IMR-90 (cell line): ENCODE results near the gene CARMIL1. TPM values are rescaled to one million over a fixed set of nuclear protein-coding genes. Genes with fewer than 3 reads are reported as not detected.

Experiments
- ATAC-seq: fragments of 200-7000 bp; cut with Tn5 transposase; 2 replicates; pipeline ENCODE4 v1.9.1; 2020; ENCODE audit warnings: low read depth, mild to moderate bottlenecking, moderate library complexity
- BruUV-seq: library from RNA; stranded (reverse); fragments of 400-500 nt; replicated peaks from 2 replicates; lab custom pipeline; 2021; lab: Mats Ljungman, UMichigan
- CTCF ChIA-PET: fragments of 300-600 bp; formaldehyde crosslinking; extraction: SDS; loops from one replicate; lab custom pipeline; 2021; ENCODE audit warnings: antibody characterized with exemption; lab: Yijun Ruan, JAX
- POLR2A ChIA-PET: fragments of 300-600 bp; sonication (Branson Sonifier 250); formaldehyde crosslinking; loops from one replicate; lab custom pipeline; 2022; ENCODE audit warnings: antibody characterized with exemption; ENCODE audit not compliant: unreplicated experiment; lab: Charles Lee
- DNase-seq: peaks from one replicate; pipeline ENCODE4 v3.0.0; 2013
- H2AFZ ChIP-seq: replicated peaks from 2 replicates; pipeline ENCODE3; 2013; ENCODE audit warnings: low read length, mild to moderate bottlenecking; ENCODE audit not compliant: poor library complexity
- H2AK5ac ChIP-seq: 2 replicates; pipeline ENCODE4 v1.6.1; 2013; ENCODE audit warnings: low read depth, low read length, inconsistent platforms
- H2AK9ac ChIP-seq: replicated peaks from 2 replicates; pipeline ENCODE3; 2013; ENCODE audit warnings: mild to moderate bottlenecking, low read depth, low read length, moderate library complexity; ENCODE audit not compliant: poor library complexity
- H2BK120ac ChIP-seq: 2 replicates; pipeline ENCODE4 v1.6.1; 2013; ENCODE audit warnings: low read depth, low read length, inconsistent platforms
- H2BK15ac ChIP-seq: 3 replicates; pipeline ENCODE4 v1.6.1; 2013; ENCODE audit warnings: low read depth, low read length, inconsistent platforms
- H2BK20ac ChIP-seq: 2 replicates; pipeline ENCODE4 v1.6.1; 2013; ENCODE audit warnings: low read depth, mild to moderate bottlenecking, inconsistent platforms, low read length, moderate library complexity
- H2BK5ac ChIP-seq: 2 replicates; pipeline ENCODE4 v1.6.1; 2013; ENCODE audit warnings: mild to moderate bottlenecking, low read depth, low read length, inconsistent platforms; ENCODE audit not compliant: poor library complexity, severe bottlenecking
- H3K14ac ChIP-seq: replicated peaks from 2 replicates; pipeline ENCODE4 v1.6.1; 2013; ENCODE audit warnings: low read depth, low read length, inconsistent platforms
- H3K18ac ChIP-seq: 2 replicates; pipeline ENCODE4 v1.6.1; 2013; ENCODE audit warnings: low read depth, low read length, control low read depth
- H3K23ac ChIP-seq: 2 replicates; pipeline ENCODE4 v1.6.1; 2013; ENCODE audit warnings: low read depth, low read length, inconsistent platforms
- H3K27ac ChIP-seq: 2 replicates; pipeline ENCODE4 v1.5.1; 2013; ENCODE audit warnings: mild to moderate bottlenecking, control low read depth, low read length; ENCODE audit not compliant: insufficient read depth
- H3K27me3 ChIP-seq: 2 replicates; pipeline ENCODE4 v1.6.1; 2013; ENCODE audit warnings: low read length; ENCODE audit not compliant: control insufficient read depth, insufficient read depth
- H3K36me3 ChIP-seq: 2 replicates; pipeline ENCODE4 v1.6.1; 2013; ENCODE audit warnings: low read length, mixed read lengths; ENCODE audit not compliant: control insufficient read depth, insufficient read depth
- H3K4ac ChIP-seq: 2 replicates; pipeline ENCODE4 v1.6.1; 2013; ENCODE audit warnings: low read depth, low read length, inconsistent platforms
- H3K4me1 ChIP-seq: 2 replicates; pipeline ENCODE4 v1.6.1; 2013; ENCODE audit warnings: low read length, mixed read lengths; ENCODE audit not compliant: control insufficient read depth, insufficient read depth
- H3K4me2 ChIP-seq: 2 replicates; pipeline ENCODE4 v1.6.1; 2013; ENCODE audit warnings: low read depth, mild to moderate bottlenecking, control low read depth, low read length, moderate library complexity
- H3K4me3 ChIP-seq: 2 replicates; pipeline ENCODE4 v1.5.1; 2013; ENCODE audit warnings: low read depth, mild to moderate bottlenecking, control low read depth, low read length, moderate library complexity; ENCODE audit not compliant: insufficient read depth
- H3K56ac ChIP-seq: 2 replicates; pipeline ENCODE4 v1.6.1; 2013; ENCODE audit warnings: low read length, inconsistent platforms; ENCODE audit not compliant: insufficient read depth; ENCODE audit errors: extremely low read depth
- H3K79me1 ChIP-seq, 2 experiments: 2 replicates each; pipeline ENCODE4 v1.6.1; 2013; ENCODE audit warnings: low read length in 2 of 2, inconsistent platforms in 1 of 2, low read depth in 1 of 2
- H3K9ac ChIP-seq: 2 replicates; pipeline ENCODE4 v1.6.1; 2013; ENCODE audit warnings: low read depth, low read length, control low read depth
- H3K9me1 ChIP-seq: 2 replicates; pipeline ENCODE4 v1.6.1; 2013; ENCODE audit warnings: low read length, inconsistent platforms; ENCODE audit not compliant: insufficient read depth
- H3K9me3 ChIP-seq: 2 replicates; pipeline ENCODE4 v1.6.1; 2013; ENCODE audit warnings: low read length; ENCODE audit not compliant: control insufficient read depth, insufficient read depth
- H4K20me1 ChIP-seq: 2 replicates; pipeline ENCODE4 v1.6.1; 2013; ENCODE audit warnings: low read length, inconsistent platforms; ENCODE audit not compliant: insufficient read depth
- H4K5ac ChIP-seq: 2 replicates; pipeline ENCODE4 v1.6.1; 2013; ENCODE audit warnings: mild to moderate bottlenecking, low read depth, low read length, control low read depth
- H4K8ac ChIP-seq, 2 experiments: 2 replicates each; pipeline ENCODE4 v1.6.1; 2013; ENCODE audit warnings: low read depth in 2 of 2, low read length in 2 of 2, control low read depth in 1 of 2, inconsistent platforms in 1 of 2
- H4K91ac ChIP-seq: 2 replicates; pipeline ENCODE4 v1.6.1; 2013; ENCODE audit warnings: low read depth, low read length, inconsistent platforms; ENCODE audit not compliant: insufficient read depth
- CEBPB ChIP-seq: IDR thresholded peaks from 2 replicates; pipeline ENCODE4 v1.6.1; 2012; ENCODE audit warnings: low read depth, low read length, improper control_type of control experiment
- CHD1 ChIP-seq: IDR thresholded peaks from 2 replicates; pipeline ENCODE4 v1.6.1; 2012; ENCODE audit warnings: low read depth, low read length, improper control_type of control experiment
- CTCF ChIP-seq: conservative IDR thresholded peaks from 2 replicates; pipeline ENCODE4 v1.5.1; 2012; ENCODE audit warnings: mild to moderate bottlenecking, low read depth, low read length, improper control_type of control experiment
- FOS ChIP-seq: fragments of 150-350 bp; IDR thresholded peaks from 2 replicates; pipeline ENCODE4 v1.6.1; 2016; ENCODE audit warnings: low read depth, low read length
- MAFK ChIP-seq: IDR thresholded peaks from 2 replicates; pipeline ENCODE4 v1.6.1; 2012; ENCODE audit warnings: low read depth, low read length, improper control_type of control experiment
- MAZ ChIP-seq: IDR thresholded peaks from 2 replicates; pipeline ENCODE4 v1.6.1; 2012; ENCODE audit warnings: low read depth, mild to moderate bottlenecking, low read length, improper control_type of control experiment, moderate library complexity, borderline replicate concordance
- MXI1 ChIP-seq: IDR thresholded peaks from 2 replicates; pipeline ENCODE4 v1.6.1; 2012; ENCODE audit warnings: low read depth, mild to moderate bottlenecking, low read length, moderate library complexity, borderline replicate concordance
- RAD21 ChIP-seq: IDR thresholded peaks from 2 replicates; pipeline ENCODE4 v1.6.1; 2012; ENCODE audit warnings: low read length, improper control_type of control experiment
- SMC3 ChIP-seq: fragments of 150-350 bp; IDR thresholded peaks from 2 replicates; pipeline ENCODE4 v1.6.1; 2016; ENCODE audit warnings: low read depth, mild to moderate bottlenecking, antibody characterized with exemption, low read length, moderate library complexity
- WGBS, 2 experiments: methylation state at CpG; one replicate each; pipeline versions ENCODE4 v1.1.5 to v1.1.7; 2013; ENCODE audit warnings: missing lambda C conversion rate in 2 of 2; ENCODE audit not compliant: insufficient read length in 1 of 2; ENCODE audit errors: extremely low coverage in 2 of 2; 5-methylcytosine and 5-hydroxymethylcytosine counted together
- dilution Hi-C: fragments of 300-500 bp; cut with HindIII; formaldehyde crosslinking; loops from one replicate; pipeline ENCODE4 v1.14.3; 2018; ENCODE audit warnings: low sequenced_read_pairs; ENCODE audit not compliant: unreplicated experiment
- in situ Hi-C: fragments of 300-500 bp; cut with MboI; formaldehyde crosslinking; loops from 3 replicates; pipeline ENCODE4 v1.14.3; 2019; ENCODE audit warnings: low sequenced_read_pairs, inconsistent platforms, mixed read lengths
- intact Hi-C: fragments of 100-400 bp; cut with micrococcal nuclease; formaldehyde crosslinking; loops from 2 replicates; pipeline ENCODE4 v1.10.0; 2022
- polyA plus RNA-seq, 3 experiments: library from polyadenylated mRNA; depleted of rRNA; stranded (reverse); fragments of >200 nt; gene quantifications; 2 replicates each; pipeline ENCODE4 v1.2.3, GENCODE V29; 2012; ENCODE audit warnings: low replicate concordance in 1 of 3
- total RNA-seq: library from RNA; depleted of rRNA; stranded (reverse); fragments of >200 nt; gene quantifications from 2 replicates; pipeline ENCODE4 v1.2.3, GENCODE V29; 2012

Gene CARMIL1
- total and polyA plus RNA-seq, 2 of the 4 experiments (the other 2 are of a cell fraction), result 1.3 to 2.9 TPM

- H4K5ac ChIP-seq, result no peak overlapping the region
- no peak overlapping the region; the same call in 1 of the 2 replicates for H4K91ac ChIP-seq
- POLR2A ChIA-PET, result no interaction called here
- BruUV-seq, result no TSS peak
- dilution Hi-C loops (no loop called here), in situ Hi-C loops (no loop called here), intact Hi-C loops (no loop called here)
- H2AK5ac ChIP-seq, result peak overlapping the region; percentile 62; the same call in 1 of the 2 replicates
- H3K56ac ChIP-seq, result no peak overlapping the region
- DNase-seq (no peak), ATAC-seq (no peak)
- H3K79me1 ChIP-seq, result peaks cover 0 to 10% of the 10 kb centered on the region in 2 experiments; a peak in 2 of 4 replicates
- H3K14ac ChIP-seq, result peak overlapping the region; percentile 53; the same call in 1 of the 2 replicates
- H3K9ac ChIP-seq, result no peak overlapping the region
- peaks cover 4% of the 10 kb centered on the region for H3K9me1 ChIP-seq
- no peaks in the 10 kb centered on the region for H4K20me1 ChIP-seq
- H2BK20ac ChIP-seq, result peak overlapping the region; percentile 57; the same call in 1 of the 2 replicates
- no peak overlapping the region for H3K4me3 ChIP-seq
- H3K27me3 ChIP-seq, result no peaks in the 10 kb centered on the region
- peak overlapping the region; percentile 51; the same call in 1 of the 2 replicates for H3K4ac ChIP-seq
- peaks cover 9% of the 10 kb centered on the region for H3K4me1 ChIP-seq
- CTCF ChIA-PET, result no interaction called here
- no peaks in the 10 kb centered on the region for H3K36me3 ChIP-seq
- no peak overlapping the region for H3K27ac ChIP-seq
- no CpG with 5 or more reads among the region's 8 CpGs for WGBS, 2 experiments
- no peak overlapping the region for H3K18ac ChIP-seq
- no peak overlapping the region for H4K8ac ChIP-seq
- TF ChIP-seq FOS (no peak), MAFK (no peak), SMC3 (no peak), CTCF (no peak), CEBPB (no peak), RAD21 (no peak), MXI1 (no peak), MAZ (no peak), CHD1 (no peak)
- H3K23ac ChIP-seq, result no peak overlapping the region
- H2BK15ac ChIP-seq, result peak overlapping the region; percentile 88; the same call in 2 of the 3 replicates
- H2AK9ac ChIP-seq, result no peak overlapping the region
- H3K9me3 ChIP-seq, result no peaks in the 10 kb centered on the region
- H2AFZ ChIP-seq, result no peak overlapping the region
- no peak overlapping the region for H3K4me2 ChIP-seq
- H2BK120ac ChIP-seq, result no peak overlapping the region
- no peak overlapping the region for H2BK5ac ChIP-seq
Observed at GRCh38 chr6:25309886-25310285, 30.7 kb downstream of the CARMIL1 start.
